ENCODE measurements around the gene PHF13.
A peak's percentile ranks its signal among the peaks of the same experiment; 100 is the strongest.

The PHF13 gene

DNA sequence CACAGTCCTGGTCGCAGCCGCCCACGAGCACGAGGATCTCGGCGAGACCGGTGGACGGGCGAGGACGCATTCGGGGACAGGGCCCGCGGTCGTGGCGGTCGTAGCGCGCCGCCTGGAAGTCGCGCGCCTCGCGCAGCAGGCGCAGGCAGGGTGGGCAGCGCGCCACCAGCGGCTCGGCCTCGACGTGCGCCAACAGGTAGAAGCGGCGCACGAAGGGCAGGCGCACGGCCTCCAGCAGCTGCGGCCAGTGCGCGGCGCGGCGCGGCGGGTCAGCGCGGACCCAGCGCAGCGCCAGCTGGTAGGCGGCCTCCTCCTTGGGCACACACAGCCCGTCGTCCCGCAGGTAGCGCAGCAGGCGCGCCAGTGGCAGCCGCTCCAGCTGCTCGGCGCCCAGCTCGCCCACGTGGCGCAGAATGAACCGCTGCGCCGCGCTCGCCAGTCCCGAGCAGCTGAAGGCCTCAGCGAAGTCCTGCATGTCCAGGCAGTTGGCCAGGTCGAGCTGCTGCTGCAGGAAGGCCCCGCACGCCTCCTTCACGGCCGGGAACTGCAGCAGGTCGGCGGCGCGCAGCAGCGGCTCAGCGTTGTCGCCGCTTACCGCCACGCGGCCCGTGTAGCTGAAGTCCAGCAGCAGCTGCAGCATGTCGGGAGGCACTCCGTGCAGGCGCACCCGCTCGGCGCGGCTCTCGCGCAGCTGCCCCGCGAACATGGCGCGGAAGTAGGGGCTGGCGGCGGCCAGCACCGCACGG, 11.4 kb upstream of the PHF13 start:
- ChIA-PET CTCF (interaction anchor here (0.7 to 1.7 kb wide), 5 partner anchors 10 to 116 kb away, joined by 3 to 8 read pairs (median 3); partner anchors contain the start of genes NOL9 and TAS1R1), POLR2A (interaction anchor here (0.7 to 3.5 kb wide), 8 partner anchors 9 to 83 kb away, joined by 3 to 17 read pairs (median 6); partner anchors contain the start of genes PHF13, TAS1R1 and ZBTB48)
- DNase-seq (ENCODE audit: low read depth, low spot score) = no peak
- TF ChIP-seq, protein P1, sequence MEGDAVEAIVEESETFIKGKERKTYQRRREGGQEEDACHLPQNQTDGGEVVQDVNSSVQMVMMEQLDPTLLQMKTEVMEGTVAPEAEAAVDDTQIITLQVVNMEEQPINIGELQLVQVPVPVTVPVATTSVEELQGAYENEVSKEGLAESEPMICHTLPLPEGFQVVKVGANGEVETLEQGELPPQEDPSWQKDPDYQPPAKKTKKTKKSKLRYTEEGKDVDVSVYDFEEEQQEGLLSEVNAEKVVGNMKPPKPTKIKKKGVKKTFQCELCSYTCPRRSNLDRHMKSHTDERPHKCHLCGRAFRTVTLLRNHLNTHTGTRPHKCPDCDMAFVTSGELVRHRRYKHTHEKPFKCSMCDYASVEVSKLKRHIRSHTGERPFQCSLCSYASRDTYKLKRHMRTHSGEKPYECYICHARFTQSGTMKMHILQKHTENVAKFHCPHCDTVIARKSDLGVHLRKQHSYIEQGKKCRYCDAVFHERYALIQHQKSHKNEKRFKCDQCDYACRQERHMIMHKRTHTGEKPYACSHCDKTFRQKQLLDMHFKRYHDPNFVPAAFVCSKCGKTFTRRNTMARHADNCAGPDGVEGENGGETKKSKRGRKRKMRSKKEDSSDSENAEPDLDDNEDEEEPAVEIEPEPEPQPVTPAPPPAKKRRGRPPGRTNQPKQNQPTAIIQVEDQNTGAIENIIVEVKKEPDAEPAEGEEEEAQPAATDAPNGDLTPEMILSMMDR (IDR thresholded peaks at IDR 0.05; ENCODE audit: insufficient read depth, low read length, missing control alignments) = no peak
- H3K4me3 ChIP-seq (ENCODE audit: low read depth, low read length) = peak overlapping the region; percentile 95

DNA sequence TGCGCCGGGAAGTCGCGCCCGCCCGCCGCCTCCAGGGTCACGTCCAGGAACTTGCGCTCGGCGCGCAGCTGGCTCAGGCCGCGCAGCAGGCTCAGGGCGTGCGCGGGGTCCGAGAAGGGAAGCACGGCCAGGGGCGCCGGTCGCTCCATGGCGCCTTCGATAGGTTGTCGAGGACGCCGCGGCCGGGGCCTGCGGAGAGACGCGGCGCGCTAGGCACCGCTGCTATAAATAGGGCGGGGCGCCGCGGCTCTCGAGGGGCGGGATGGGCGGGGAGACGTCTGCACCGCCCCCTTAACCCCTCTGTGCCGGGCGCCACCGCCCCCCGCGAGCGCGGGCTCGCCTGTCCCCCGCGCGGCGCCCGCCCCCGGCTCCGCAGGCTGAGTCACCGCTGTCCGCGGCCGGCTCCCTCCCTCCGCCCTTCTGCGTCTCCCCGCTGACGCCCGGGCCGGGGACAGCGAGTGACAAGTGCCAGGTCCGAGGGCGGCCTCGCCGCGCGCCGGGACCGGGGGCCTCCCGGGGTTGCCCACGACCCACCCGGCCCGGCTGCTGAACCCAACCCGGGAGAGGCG, 10.8 kb upstream of the PHF13 start, which contains the start of gene KLHL21:
Gene KLHL21, minus strand, starts transcription at position 201 of the 569 bp plus-strand sequence. Its CDS starts 52 bp downstream, at position 149.
- no peak for DNase-seq (ENCODE audit: low read depth, low spot score)
- H3K4me3 ChIP-seq (ENCODE audit: low read depth, low read length) = peak within 1 kb of the TSS; percentile 95
- TF ChIP-seq, protein P1 (IDR thresholded peaks at IDR 0.05; ENCODE audit: insufficient read depth, low read length, missing control alignments) = no peak
- CTCF ChIA-PET = interaction anchor here (0.6 to 1.7 kb wide), 5 partner anchors 9 to 116 kb away, joined by 3 to 8 read pairs (median 3); partner anchors contain the start of genes NOL9 and TAS1R1
- POLR2A ChIA-PET = interaction anchor here (0.7 to 3.5 kb wide), 9 partner anchors 10 to 99 kb away, joined by 3 to 17 read pairs (median 6); partner anchors contain the start of genes DNAJC11, PHF13, TAS1R1 and ZBTB48

DNA sequence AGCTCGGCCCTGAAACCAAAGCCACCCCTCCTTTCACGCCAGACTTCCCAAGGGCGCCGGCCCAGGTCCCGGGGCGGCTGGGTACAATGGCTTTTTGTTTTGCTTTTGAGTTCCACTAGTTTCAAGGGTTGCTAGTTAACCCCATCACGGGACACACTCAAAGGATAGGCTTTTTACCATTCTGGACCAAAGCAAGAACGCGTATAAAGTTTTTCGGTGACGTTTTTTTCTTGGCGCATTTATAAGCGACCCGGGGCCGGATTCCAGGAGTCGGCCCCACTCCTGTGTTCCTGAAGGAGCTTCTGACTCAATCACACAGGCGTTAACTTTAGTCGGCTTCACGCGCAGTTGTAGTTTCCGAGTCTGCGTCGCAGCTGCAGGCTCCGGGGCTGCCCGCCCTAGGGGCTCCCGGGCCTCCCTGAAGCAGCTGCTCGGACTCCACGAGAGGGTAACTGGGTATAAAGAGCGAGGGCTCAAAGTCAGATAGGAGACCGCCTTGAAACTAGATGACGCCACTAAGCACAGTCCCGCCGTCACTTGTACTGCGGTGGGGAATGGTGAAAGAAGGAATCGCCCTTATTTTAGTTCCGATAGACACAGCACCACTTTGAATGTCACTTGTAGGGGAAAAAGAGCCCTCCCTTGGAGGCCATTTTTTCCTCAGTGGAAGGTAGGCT, 10.2 kb upstream of the PHF13 start:
- H3K4me3 ChIP-seq (ENCODE audit: low read depth, low read length) = peak overlapping the region; percentile 95
- TF ChIP-seq, protein P1 (IDR thresholded peaks at IDR 0.05; ENCODE audit: insufficient read depth, low read length, missing control alignments) = no peak
- no peak for DNase-seq (ENCODE audit: low read depth, low spot score)
- POLR2A ChIA-PET = interaction anchor here (0.9 to 3.5 kb wide), 7 partner anchors 9 to 98 kb away, joined by 3 to 17 read pairs (median 6); partner anchors contain the start of genes DNAJC11 and ZBTB48
- CTCF ChIA-PET = interaction anchor here (0.6 to 2.2 kb wide), 7 partner anchors 9 to 117 kb away, joined by 3 to 15 read pairs (median 4); partner anchors contain the start of genes NOL9 and TAS1R1

DNA sequence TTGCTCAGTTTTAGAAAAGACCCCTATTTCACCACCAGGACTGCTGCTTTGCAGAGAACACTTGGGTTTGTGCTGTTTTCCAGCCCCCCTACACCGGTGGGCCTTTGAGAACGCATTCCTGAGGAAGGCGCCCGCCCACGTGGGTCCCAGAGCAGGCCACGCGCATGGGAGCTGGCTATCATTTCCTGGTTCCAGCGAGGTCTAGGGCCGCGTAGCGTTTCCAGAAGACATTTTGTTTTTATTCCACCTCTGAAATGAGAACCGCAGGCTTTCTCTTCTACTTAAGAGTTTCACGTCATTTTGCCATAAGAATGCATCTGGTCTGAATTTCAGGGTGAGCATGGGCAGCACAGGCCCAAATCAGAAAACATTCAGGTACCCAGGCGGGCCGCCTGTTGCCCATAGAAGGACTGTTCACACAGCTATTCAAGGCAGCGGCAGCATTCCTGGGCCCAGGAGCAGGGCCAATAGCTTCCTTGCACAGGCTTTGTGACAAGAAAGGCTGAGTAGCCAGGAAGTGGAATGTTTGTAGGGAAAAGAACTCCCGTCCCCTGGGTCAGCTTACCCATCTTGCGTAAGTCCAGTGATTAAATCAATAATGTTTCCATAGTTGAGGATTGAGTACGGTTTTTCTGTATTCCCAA, 9.5 kb upstream of the PHF13 start:
- peak; percentile 84 for DNase-seq (ENCODE audit: low read depth, low spot score)
- ChIA-PET POLR2A (interaction anchor here (0.7 to 3.5 kb wide), 6 partner anchors 10 to 98 kb away, joined by 3 to 17 read pairs (median 3); partner anchors contain the start of genes DNAJC11, PHF13 and ZBTB48), CTCF (interaction anchor here (0.8 to 2.2 kb wide), 7 partner anchors 8 to 118 kb away, joined by 3 to 15 read pairs (median 4); partner anchors contain the start of genes NOL9 and TAS1R1)
- H3K4me3 ChIP-seq (ENCODE audit: low read depth, low read length) = peak overlapping the region; percentile 95
- TF ChIP-seq, protein P1 (IDR thresholded peaks at IDR 0.05; ENCODE audit: insufficient read depth, low read length, missing control alignments) = no peak

DNA sequence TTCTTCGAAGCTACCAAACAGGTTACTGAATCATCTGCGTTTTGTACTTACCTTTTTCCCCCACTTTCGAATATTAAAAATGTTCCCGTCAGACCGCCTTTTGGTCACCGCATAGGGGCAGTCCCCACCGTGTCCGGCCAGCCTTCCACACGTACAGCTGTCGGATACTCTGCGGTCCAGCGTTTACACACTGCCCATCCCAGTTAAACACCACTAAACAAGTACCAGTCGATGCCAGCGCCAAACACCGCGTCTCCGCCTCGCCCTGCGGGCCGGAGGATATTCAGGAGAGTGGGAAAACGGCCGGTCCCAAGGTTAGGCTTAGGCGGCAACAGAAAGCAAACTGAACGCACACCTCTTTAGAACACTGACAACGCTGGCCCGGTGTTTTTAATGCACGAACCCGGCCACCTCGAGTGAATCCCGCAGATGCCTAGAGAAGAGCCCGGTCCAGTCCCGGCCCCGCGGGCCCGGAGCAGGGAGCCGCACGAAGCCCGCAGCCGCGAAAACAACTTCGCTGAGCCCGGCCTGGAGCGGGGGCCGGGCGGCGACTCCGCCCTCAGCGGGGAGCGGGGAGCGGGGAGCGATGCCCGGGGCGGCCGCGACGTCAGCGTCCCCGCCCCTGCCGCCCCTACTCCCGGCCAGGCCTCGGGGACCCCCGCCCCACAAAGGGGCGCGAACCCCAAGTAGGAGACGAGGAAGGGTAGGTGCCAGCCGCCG, 730 bp upstream of the PHF13 start:
- peak overlapping the region; percentile 85 for H3K4me3 ChIP-seq (ENCODE audit: low read depth, low read length)
- CTCF ChIA-PET = interaction anchor here (0.7 to 1.7 kb wide), 6 partner anchors 9 to 123 kb away, joined by 3 to 6 read pairs (median 4); partner anchors contain the start of genes KLHL21 and NOL9
- TF ChIP-seq, protein P1 (IDR thresholded peaks at IDR 0.05; ENCODE audit: insufficient read depth, low read length, missing control alignments) = no peak
- POLR2A ChIA-PET = interaction anchor here (0.9 to 1.5 kb wide), 3 partner anchors 11 to 33 kb away, joined by 3 to 8 read pairs (median 6); partner anchors contain the start of genes KLHL21 and ZBTB48
- no peak for DNase-seq (ENCODE audit: low read depth, low spot score)
